ENCODE results near the gene NBPF1.
"Not testable (repeated sequence)": the region's sequence is repeated elsewhere in the genome, so short reads cannot be mapped to it uniquely, and the experiment has no call there.

DNA sequence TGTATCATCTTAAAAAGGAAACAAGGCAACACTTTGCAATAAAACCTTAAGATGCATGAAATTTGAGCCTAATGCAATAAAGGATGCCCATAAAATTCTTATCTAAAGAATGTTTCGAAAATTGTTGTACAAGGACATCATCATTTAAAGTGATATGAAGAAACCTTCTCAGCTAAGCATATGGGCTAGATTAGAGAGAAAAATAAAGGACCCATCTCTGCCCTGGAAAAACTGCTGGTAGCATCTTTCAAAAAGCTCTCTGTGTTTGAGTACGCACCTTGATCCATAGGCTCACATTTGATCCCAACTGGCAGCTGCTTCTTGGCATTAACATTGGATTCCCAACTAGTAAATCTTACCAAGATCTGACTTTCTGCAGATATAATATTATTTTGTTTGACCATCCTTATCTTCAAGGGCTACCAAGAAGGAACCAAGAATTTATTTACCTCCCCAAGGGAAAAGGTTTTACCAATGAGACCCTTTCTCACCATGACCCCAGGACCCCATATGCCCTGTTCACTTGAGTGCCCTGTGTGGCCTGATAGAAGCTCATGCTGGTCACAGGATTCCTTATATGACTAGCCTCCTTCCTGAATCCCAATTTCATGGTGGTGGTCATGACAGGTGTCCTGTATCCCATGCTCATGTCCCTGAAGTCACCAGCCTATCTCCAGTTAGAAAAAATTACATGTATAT lies 8.7 kb downstream of the NBPF1 start:
- TF ChIP-seq, protein P1, sequence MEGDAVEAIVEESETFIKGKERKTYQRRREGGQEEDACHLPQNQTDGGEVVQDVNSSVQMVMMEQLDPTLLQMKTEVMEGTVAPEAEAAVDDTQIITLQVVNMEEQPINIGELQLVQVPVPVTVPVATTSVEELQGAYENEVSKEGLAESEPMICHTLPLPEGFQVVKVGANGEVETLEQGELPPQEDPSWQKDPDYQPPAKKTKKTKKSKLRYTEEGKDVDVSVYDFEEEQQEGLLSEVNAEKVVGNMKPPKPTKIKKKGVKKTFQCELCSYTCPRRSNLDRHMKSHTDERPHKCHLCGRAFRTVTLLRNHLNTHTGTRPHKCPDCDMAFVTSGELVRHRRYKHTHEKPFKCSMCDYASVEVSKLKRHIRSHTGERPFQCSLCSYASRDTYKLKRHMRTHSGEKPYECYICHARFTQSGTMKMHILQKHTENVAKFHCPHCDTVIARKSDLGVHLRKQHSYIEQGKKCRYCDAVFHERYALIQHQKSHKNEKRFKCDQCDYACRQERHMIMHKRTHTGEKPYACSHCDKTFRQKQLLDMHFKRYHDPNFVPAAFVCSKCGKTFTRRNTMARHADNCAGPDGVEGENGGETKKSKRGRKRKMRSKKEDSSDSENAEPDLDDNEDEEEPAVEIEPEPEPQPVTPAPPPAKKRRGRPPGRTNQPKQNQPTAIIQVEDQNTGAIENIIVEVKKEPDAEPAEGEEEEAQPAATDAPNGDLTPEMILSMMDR (IDR thresholded peaks at IDR 0.05): not testable (repeated sequence)
- not testable (repeated sequence) for TF ChIP-seq POLR2A (IDR thresholded peaks at IDR 0.05)

Measured in esophagus squamous epithelium (tissue), 4 donors.